ENCODE data around the gene ZWILCH.

GRCh38 chr15:66514586-66514985 is 9.5 kb downstream of the ZWILCH start:
- TF ChIP-seq POLR2AphosphoS5 (IDR thresholded peaks at IDR 0.05; ENCODE audit: low read depth) (no peak), REST (IDR thresholded peaks at IDR 0.05; ENCODE audit: insufficient replicate concordance, low read depth) (no peak)
